GM04503 (cell line): ENCODE data around the gene NOSIP.
A peak's percentile ranks its signal among the peaks of the same experiment; 100 is the strongest.

ENCODE experiments used
- DNase-seq: peaks from one replicate; pipeline ENCODE4 v3.0.0-alpha.2; 2012; ENCODE audit warnings: low read depth

The NOSIP gene

DNA sequence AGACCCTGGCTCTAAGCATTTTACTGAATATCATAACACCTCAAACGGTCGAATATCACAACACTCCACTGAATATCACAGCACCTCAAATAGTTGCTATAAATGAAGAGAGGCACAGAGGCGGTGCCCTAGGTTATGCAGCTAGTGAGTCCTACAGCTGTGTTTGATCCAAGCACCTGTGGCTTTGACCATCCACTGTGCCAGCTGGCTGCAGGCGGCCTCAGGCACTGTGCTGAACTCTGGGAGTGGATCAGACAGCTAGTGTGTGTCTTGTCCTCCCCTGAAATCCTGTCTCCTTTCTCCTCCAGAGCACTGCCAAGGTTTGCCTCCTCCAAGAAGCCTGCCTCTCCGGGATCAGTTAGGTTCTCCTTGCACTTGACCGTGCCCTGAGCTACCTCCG lies 7.3 kb downstream of the NOSIP start:
- DNase-seq: no peak

DNA sequence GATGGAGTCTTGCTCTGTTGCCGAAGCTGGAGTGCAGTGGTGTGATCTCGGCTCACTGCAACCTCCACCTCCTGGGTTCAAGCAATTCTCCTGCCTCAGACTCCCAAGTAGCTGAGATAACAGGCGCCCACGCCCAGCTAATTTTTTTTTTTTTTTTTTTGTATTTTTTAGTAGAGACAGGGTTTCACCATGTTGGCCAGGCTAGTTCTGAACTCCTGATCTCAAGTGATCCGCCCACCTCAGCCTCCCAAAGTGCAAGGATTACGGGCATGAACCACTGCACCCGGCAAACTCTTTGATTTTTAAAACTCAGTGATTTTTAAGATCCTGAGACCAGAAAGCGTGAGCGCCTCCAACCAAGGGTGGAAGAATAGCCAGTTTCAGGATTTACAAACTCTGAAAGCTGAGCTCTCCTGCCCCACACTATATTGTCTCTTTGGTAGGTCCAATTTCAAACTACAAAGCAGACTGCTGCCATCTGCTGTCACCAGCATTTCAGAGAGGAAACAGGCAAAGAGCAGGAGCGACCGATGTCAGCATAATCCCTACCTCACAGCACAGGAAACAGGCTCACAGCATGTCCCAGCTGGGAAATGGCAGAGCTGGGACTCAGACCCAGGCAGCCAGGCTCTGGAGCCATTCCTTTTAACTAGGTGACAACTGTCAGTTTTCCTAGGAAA lies 9.2 kb downstream of the NOSIP start:
- DNase-seq: no peak

DNA sequence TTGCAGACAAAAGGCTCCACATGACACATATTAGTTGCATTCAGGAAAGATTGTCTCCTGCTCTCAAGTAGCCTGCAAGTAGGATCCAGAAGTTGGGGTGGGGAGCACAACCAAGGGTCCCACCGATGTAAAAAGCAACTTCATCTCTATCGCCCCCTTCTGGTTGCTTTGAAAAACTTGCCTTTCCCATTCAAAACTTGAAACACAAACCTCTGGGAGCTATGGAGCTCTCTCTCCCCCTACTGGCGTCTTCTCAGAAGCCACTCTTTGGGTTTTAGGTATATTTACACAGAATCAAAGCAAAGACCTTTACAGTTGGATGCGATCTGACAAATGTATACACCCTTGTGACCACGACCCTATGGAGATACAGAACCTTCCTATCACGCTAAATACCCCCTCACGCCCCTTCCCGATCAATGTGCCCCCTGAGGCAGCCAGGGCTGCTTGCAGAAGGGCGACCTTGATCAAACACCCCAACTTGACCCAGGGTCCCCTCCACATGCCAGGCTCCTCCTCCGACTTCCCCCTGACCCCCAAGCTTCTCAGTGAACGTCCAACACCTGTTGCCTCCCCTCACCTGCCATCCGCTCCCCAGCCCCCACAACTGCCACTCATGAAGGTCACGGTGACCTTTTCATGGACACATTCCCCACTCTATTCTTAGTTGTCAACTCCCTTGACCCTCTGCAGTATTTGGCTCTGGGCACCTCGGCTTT lies 10.1 kb downstream of the NOSIP start:
- DNase-seq: no peak

DNA sequence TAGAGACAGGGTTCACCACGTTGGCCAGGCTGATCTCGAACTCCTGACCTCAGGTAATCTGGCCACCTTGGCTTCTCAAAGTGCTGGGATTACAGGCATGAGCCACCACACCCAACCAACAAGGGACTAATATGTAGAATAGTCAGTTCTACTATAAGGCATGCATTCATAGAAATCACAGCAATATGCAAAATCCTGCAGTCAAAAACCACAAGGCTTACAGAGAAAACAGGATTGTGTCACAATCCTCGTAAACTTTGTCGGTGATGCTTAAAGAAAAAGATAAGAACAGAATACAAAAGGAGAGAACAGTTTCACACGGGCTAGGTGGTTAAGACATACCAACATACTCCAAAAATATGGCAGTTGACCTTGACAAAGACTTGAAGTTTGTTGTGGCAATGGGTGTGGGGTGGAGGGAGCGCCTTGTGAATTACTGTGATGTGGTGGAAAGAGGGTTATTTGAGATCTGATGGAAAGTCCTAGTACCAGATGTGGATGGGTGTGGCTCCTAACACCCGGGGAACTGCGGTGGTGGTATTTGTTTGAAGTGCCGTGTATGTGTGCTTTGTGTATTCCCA lies 12.4 kb downstream of the NOSIP start:
- no peak for DNase-seq

DNA sequence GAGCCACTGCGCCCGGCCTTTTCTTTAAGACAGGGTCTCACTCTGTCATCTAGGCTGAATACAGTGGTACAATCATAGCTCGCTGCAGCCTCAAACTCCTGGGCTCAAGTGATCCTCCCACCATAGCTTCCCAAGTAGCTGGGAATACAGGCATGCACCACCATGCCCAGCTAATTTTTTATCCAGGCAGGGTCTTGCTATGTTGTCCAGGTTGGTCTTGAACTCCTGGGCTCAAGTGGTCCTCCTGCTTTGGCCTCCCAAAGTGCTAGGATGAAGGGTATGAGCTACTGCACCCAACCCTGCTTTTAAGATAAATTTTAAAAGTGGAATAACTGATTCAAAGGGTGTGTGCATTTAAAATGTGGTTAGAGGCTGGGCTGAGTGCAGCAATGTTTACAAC lies 14.1 kb downstream of the NOSIP start:
- DNase-seq: no peak

DNA sequence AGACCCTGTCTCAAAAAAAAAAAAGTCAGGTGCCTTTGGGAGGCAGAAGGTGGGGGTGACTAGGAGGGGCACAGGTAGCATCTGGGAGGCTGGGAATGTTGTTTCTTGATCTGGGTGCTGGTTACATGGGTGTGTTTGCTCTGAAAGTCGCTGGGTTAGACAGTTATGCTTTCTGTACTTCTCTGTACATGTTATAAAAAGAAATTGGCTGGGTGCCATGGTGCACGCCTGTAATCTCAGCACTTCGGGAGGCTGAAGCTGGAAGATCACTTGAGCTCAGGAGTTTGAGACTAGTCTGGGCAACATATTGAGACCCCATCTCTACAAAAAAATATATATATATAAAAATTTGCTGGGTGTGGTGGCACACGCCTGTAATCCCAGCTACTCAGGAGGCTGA lies 15.1 kb downstream of the NOSIP start:
- no peak for DNase-seq

DNA sequence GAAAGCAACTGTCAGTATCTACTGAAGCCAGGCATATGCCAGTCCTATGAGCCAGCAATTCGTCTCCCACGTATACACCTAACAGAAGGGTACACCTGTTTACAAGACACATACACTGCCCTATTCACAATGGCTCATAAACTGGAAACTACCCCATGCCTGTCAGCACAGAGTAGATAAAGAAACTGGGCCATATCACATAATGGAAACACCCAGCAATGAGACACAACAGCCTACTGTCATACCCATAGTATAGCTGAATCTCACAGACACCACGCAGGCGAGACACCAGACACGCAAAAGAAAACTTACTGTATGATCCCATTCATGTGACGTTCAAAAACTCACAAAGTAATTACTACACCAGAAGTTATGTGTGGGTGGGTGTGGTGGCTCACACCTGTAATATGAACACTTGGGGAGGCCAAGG lies 15.7 kb downstream of the NOSIP start:
- no peak for DNase-seq

DNA sequence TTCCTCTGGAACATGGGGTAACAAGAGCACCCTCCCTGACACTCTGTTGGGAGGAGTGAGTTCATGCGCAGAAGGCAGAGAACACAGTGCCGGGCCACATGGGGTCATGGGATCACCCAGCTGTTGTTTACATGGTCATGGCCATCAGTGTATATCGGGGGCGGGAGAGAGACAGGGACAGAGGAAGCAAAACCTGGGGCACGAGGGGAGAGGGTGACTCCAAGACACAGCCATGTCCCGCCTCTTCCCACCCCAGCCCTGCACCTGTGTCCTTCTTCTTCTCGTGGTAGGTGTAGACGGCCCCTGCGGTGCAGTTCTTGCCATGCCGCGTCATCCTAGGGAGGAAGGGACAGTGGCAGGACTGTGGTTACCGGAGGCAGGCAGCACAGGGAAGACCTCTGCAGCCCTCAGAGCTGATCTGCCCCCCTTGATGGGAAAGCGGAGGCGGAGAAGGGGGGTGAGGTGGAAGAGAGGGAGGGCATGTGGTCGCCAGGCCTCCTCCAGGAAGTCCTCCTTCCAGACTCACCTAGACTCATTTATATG lies 19.9 kb downstream of the NOSIP start:
- DNase-seq: no peak

DNA sequence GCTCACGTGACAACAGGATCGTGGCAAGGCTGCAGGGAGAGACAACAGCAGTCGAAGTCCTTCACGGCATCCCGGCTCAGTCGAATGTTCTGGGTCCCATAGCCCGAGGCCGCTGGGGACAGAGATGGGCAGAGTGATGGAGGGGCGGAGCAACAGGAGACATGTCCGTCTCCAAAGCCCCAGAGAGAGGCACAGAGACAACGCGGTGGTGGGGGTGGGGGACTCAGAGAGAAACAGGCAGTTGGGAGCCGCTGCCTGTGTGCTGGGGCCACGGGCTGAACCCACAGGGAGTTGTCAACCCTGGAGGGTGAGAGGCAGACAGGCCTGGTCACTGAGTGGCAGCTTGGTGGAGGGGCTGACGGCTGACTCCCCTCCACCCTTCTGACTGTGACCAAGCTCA lies 20.4 kb downstream of the NOSIP start:
- DNase-seq: no peak

DNA sequence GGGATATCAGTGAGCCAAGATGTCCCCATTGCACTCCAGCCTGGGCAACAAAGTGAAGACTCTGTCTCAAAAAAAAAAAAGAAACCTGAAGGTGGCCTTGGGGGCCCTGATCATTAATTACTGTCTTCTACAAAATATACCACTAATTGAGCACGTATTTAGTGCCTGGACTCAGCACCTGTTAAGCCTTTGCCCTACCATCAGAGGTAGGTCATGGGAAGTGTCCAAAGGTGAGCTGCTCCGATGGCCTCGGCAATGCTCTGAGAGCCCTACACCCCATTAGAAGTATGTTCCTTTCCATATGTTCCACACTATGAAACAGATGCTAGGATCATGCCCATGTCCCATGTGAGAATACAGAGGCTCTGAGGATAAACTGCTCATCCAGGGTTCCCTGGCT lies 20.9 kb downstream of the NOSIP start:
- DNase-seq: no peak

DNA sequence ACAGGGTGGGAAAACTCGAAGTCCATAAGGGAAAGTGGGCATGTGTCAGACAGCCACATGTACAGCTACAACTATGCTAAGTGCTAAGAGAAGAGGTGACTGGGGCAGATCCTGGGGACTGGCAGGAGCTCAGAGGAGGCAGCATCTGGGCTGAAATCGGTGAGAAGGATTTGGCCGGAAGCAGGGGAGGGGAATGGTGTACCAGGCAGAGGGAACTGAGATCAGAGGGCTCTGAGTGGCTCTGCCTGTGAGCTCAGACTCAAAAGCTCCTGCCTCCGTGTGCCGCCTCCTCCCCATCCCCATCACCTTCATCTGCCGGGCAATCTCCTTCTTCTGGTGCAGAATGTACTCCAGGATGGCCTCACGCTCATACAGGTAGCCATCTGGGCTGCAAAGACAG lies 21.8 kb downstream of the NOSIP start:
- no peak for DNase-seq

DNA sequence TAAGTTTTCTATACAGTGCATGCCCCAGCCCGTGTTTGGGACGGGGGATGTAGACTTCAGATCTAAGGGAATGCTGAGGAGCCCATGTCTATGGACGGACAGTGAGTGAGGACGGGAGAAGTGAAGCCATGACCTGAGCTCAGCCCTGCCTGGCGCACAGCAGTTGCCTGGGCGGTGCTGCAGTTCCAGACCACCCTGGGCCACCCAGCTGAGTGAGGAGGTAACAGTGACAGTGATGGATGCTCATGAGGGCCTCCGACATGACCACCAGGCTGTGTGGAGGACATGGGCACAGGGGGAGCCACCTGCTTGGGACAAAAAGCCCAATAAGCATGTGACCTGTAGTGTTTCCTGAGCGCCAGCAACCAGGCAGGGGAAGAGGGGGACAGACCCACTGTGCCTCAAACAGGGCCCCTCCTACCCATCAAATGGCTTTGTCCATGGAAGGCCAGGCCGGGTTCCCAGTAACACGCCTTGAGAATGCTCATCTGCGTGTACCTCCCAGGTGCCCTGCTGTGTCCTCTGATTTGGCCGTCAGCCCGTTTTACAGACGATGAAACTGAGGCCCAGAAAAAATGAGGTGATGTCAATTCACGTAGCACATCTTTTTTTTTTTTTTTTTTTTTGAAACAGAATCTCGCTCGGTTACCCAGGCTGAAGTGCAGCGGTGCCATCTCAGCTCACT lies 22.6 kb downstream of the NOSIP start:
- no peak for DNase-seq

DNA sequence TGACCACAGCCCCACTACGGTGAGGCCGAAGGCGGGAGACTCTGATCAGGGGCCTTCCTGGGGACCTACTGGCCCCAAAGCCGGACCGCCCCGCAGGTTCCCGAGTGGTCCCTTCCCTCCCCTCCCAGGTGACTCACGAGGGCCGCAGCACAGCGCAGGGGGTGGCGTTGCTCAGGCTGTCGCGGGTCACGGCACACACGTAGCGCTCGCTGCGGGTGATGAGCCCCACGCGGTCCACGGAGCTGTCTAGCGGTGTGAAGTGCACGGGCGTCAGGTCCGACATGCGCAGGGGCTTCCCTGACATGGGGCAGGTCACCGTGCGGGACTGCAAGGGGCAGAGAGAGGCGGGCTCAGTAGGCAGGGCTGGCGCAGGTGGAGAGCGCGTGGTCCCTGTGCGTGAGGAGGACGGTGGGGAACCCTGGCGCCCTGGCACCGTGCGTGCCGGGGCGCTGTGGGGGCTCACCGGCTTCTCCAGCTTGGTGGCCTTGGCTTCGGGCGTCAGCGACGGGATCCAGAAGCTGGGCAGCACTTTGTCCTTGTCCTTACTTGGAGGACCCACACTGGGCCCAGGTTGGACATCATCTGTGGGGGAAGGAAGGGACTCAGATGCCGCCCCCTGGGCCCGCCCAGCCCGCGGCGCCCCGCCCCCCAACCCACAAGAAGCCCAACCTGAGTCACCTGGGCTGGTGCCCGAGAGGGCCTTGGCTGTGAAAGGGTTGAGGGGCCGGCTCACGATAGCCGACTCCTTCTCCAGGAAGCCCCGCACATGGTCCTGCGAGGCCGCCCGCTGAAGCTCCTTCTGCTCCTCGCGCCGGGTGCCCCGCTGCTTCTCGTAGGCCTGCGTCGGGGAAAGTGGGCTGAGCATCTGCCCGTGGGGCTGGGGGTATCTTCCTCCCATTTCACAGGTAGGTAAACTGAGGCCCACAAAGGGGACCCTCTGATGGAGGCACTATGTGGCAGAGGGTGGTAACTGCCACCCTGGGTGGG lies 23.7 kb downstream of the NOSIP start:
- no peak for DNase-seq

DNA sequence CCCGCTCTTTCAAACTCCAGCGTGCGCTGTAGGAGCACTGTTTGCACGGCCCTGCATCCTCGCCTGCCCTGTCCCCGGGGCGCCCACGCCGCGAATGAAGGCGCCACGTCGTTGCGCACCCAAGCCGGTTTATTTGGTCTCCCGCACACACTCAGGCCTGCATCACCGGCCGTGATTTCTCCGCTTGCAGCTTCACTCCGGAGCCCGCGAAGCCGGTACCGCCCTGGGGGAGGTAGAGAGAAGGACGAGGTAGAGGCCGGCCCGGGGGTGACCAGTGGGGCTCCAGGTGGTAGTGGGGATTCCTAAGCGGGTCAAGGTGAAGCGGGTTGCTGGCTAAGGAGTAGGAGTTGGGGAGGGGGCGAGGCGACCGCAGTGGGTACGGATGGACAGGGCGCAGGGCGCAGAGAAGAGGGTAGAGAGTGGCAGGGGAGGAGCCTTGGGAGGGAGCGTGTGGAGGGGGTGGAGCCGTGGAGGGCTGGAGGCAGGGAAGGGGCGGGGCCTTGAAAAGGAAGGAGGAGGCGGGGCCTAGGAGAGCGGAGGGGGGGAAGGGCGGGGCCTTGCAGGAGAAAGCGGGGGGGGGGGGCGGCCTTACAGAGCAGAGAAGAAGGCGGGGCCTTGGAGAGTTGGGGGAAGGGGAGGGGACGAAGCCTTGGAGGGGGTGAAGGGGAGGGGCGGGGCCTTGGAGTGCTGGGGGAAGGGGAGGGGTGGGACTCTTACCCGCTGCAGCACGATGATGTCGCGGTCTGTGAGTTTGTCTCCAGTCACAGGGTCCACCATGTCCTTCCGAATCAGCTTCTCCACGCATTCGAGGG lies 24.6 kb downstream of the NOSIP start:
- no peak for DNase-seq

DNA sequence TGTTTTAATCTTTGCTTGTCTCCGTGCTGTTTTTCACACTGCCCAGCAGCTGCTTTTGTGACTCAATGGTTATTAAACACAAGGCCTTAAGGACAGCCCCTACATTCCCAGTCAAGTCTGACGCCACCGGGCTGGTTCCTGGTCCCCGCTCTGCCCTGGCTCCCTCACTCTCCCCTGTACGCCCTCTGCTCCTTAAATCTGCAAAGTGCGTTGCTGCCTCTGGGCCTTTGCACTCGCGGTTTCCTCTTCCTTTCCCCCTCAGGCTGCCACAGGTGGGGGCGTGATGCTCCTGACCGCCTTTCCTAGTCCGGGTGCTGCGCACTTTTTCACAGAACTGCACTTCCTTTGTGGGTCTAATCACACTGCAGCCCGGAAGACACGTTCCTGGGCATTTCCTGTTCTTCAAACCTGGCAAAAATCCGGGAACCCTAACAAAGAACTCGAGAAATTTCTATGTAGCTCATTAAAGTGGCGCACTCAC lies 25.6 kb downstream of the NOSIP start:
- no peak for DNase-seq

DNA sequence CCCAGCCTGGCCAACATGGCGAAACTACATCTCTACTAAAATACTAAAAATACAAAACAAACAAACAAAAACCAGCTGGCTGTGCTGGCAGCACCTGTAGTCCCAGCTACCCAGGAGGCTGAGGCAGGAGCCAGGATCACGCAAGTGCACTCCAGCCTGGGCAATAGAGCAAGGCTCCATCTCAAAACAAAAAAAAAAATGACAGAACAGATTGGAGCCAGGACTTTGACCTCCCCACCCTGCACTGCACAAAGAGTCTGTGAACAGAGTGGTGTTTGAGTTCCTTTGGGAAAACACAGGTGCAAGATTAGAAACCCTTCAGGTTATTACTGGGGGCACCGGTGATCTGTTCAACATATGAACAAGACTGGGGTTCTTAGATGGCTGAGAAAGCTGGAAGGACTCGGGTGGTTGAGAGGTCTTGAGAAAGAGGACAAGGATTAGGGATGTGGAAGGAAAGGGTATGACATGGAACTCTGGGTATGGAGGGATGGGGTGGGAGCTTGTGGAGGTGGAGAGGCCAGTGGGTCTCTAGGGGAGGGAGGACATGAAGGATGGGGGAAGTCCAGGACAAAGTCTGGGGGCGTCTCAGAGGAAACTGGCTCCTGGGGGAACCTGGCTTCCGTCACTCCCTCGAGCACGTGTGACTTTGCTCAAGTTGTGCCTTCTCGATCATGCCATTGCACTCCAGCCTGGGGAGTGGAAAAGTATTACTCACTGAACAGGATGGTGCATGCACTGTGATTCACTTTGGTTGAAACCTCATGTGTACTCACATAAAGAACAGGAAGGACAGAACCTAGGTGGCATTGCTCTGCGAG lies 26.7 kb downstream of the NOSIP start:
- peak; percentile 45 for DNase-seq

DNA sequence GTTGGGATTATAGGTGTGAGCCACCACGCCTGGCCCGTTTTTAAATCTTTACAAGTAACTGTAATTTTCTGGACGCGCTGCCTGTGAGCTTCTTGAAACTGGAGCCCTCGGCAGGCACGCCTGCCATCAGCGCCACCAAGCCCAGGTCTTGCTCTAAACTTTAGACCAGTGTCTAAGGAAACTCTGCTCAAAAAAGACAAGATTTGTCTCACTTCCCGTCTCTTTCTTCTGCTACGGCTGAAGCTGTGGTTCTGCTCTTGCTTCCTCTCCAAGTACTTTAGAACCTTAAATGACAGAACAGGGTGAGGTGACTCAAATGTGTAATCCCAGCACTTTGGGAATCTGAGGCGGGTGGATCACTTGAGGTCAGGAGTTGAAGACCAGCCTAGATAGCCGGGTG lies 27.6 kb downstream of the NOSIP start:
- no peak for DNase-seq

DNA sequence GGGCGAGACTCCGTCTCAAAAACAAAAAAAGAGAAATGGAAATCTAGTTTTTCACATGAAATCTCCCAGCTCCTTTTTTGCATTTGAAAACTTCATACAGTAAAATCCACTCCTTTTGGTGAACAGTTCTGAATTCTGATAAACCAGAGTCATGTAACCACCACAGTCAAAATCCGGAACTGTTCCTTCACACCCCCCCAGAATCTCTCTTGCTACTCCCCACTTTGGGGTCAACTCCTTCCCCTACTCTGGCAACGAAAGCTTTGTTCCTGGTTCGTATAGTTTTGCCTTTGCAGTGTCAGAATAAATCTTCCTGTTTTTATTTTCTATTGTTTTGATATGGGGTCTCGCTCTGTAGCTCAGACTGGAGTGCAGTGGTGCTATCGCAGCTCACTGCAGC lies 28.8 kb downstream of the NOSIP start:
- no peak for DNase-seq

DNA sequence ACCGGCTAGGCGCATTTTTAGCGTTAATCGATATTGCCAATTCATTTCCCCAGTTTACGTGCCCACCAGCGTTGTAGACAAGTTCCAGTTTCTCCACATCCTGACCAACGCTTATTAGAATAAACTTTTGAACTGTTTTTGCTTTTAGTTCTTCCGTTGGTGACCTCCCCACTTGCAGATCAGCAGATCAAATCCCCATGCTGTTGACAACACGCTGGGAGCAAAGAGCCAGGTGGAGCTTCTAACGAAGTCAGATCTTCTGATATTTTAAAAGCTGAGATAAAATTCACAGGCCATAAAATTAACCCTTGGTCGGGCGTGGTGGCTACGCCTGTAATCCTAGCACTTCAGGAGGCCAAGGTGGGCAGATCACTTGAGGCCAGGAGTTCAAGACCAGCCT lies 31.3 kb downstream of the NOSIP start:
- no peak for DNase-seq
